Spleen (tissue), 11 donors: ENCODE data around the gene PDLIM5. TPM values are rescaled to one million over a fixed set of nuclear protein-coding genes. Genes with fewer than 3 reads are reported as not detected.

Experiments
- DNase-seq: peaks from one replicate; pipeline ENCODE4 v3.0.0-alpha.2; 2020
- H3K27ac ChIP-seq, 8 donors: fragments of 200-600 bp; sonication (generic) in 7 of 8; 1 replicate in 4 of 8; 2 replicates in 4 of 8; pipeline versions ENCODE4 v1.5.0 to v1.8.0; 2016 to 2021; ENCODE audit warnings: inconsistent platforms in 4 of 8, mild to moderate bottlenecking in 4 of 8, moderate library complexity in 1 of 8
- H3K27me3 ChIP-seq, 7 donors: fragments of 200-600 bp; sonication (generic) in 6 of 7; replicated peaks in 1 of 7; 1 replicate in 4 of 7; 2 replicates in 3 of 7; pipeline versions ENCODE4 v1.5.0 to v1.8.0; 2016 to 2021; ENCODE audit warnings: inconsistent platforms in 3 of 7, mild to moderate bottlenecking in 1 of 7
- H3K36me3 ChIP-seq, 6 donors: fragments of 200-600 bp; sonication (generic) in 5 of 6; 1 replicate in 4 of 6; 2 replicates in 2 of 6; pipeline versions ENCODE4 v1.5.0 to v1.8.0; 2016 to 2021; ENCODE audit warnings: inconsistent platforms in 2 of 6
- H3K4me1 ChIP-seq, 6 donors: fragments of 200-600 bp; sonication (generic) in 5 of 6; 1 replicate in 3 of 6; 2 replicates in 3 of 6; pipeline versions ENCODE4 v1.5.0 to v1.8.0; 2016 to 2021; ENCODE audit warnings: inconsistent platforms in 3 of 6
- H3K4me3 ChIP-seq, 8 donors: fragments of 200-600 bp; sonication (generic) in 7 of 8; 1 replicate in 4 of 8; 2 replicates in 4 of 8; pipeline versions ENCODE4 v1.5.0 to v1.8.0; 2016 to 2021; ENCODE audit warnings: inconsistent platforms in 4 of 8, mild to moderate bottlenecking in 4 of 8, moderate library complexity in 2 of 8
- H3K9me3 ChIP-seq, 8 donors: fragments of 200-600 bp; sonication (generic) in 7 of 8; 1 replicate in 4 of 8; 2 replicates in 4 of 8; pipeline versions ENCODE4 v1.5.0 to v1.8.0; 2016 to 2021; ENCODE audit warnings: inconsistent platforms in 4 of 8
- POLR2A ChIP-seq, 3 donors: fragments of 450-650 bp; IDR thresholded peaks; one replicate each; pipeline ENCODE4 v1.5.1; 2017; ENCODE audit warnings: antibody characterized with exemption in 3 of 3, mild to moderate bottlenecking in 1 of 3
- POLR2AphosphoS5 ChIP-seq, 3 donors: sonication (generic); formaldehyde crosslinking; IDR thresholded peaks; one replicate each; pipeline ENCODE4 v1.5.1; 2017; ENCODE audit warnings: antibody characterized with exemption in 3 of 3
- WGBS, 5 donors: extraction: QIAGEN DNeasy Blood & Tissue Kit in 3 of 5; methylation state at CpG; one replicate each; pipeline versions ENCODE4 v1.1.5 to v1.1.7; 2013 to 2018; 5-methylcytosine and 5-hydroxymethylcytosine counted together
- intact Hi-C: fragments of 100-400 bp; cut with DNase I; formaldehyde crosslinking; loops from one replicate; pipeline ENCODE4 v1.15.0; 2023; ENCODE audit warnings: low total_unique reads
- polyA plus RNA-seq, 3 donors: library from polyadenylated mRNA; stranded (reverse); fragments of 200-250 nt; gene quantifications; one replicate each; pipeline ENCODE4 v1.2.1, GENCODE V29; 2013
- total RNA-seq, 7 donors: library from RNA; depleted of rRNA in 3 of 7; stranded (reverse); fragments of >200 nt in 3 of 7; fragmentation: NEBNext Ultra II Directional in 4 of 7; extraction: Animal tissue kit (Norgen Biotek cat#: 25700) in 4 of 7; gene quantifications; one replicate each; pipeline versions ENCODE4 v1.1.0 to v1.2.1, GENCODE V29; 2016 to 2021
- TF ChIP-seq, protein P1 (sequence below), 11 experiments: fragments of 200-600 bp in 7 of 11; fragments of 450-650 bp in 4 of 11; sonication (generic) in 4 of 11; IDR thresholded peaks in 8 of 11; conservative IDR thresholded peaks in 3 of 11; 1 replicate in 7 of 11; 2 replicates in 4 of 11; pipeline versions ENCODE4 v1.4.0 to v1.8.0; 2016 to 2021; ENCODE audit warnings: antibody characterized with exemption in 11 of 11, inconsistent platforms in 4 of 11, mild to moderate bottlenecking in 1 of 11
- donor health status: healthy with polysubstance abuse.
- donor health status: DM: no; HTN: no; CAD: no; lungs with moderate emphysema.
- donor health status: DM: no; HTN: no; CAD: no.
- donor health status: Bipolar disorder and iron deficiency.
- donor health status: healthy.
- donor health status: DM: no; HTN: no; CAD: no.
- donor health status: DM: yes; HTN: yes; CAD: no.

The PDLIM5 gene
- total and polyA plus RNA-seq, 10 donors: 9.4 to 182 (median 74.9) TPM

DNA sequence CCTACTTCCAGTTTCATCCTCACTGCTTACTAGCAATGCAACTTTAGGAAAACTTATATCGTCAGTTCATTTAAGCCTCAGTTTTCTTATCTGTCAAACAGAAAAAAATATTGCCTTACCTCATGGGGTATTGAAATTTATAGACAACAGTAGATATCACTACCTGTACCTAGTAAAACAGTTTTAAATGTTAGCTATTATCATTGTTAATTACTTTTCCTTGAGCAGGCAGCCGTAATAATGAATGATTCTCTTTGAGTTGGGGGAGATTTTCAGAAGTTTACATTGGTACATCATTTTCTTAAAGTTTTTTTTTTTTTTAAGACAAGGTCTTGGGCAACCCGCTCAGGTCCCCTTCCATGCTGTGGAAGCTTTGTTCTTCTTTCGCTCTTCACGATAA lies 234.3 kb downstream of the PDLIM5 start:
- DNase-seq: no peak
- WGBS, 5 donors: 87 to 99% (median 96%) methylated on average over 5 of the region's 5 CpGs
- TF ChIP-seq POLR2A (IDR thresholded peaks at IDR 0.05): no peak
- TF ChIP-seq, protein P1, sequence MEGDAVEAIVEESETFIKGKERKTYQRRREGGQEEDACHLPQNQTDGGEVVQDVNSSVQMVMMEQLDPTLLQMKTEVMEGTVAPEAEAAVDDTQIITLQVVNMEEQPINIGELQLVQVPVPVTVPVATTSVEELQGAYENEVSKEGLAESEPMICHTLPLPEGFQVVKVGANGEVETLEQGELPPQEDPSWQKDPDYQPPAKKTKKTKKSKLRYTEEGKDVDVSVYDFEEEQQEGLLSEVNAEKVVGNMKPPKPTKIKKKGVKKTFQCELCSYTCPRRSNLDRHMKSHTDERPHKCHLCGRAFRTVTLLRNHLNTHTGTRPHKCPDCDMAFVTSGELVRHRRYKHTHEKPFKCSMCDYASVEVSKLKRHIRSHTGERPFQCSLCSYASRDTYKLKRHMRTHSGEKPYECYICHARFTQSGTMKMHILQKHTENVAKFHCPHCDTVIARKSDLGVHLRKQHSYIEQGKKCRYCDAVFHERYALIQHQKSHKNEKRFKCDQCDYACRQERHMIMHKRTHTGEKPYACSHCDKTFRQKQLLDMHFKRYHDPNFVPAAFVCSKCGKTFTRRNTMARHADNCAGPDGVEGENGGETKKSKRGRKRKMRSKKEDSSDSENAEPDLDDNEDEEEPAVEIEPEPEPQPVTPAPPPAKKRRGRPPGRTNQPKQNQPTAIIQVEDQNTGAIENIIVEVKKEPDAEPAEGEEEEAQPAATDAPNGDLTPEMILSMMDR (IDR thresholded peaks at IDR 0.05 in 8 of 11, conservative IDR thresholded peaks at IDR 0.05 in 3 of 11): no peak
- TF ChIP-seq POLR2AphosphoS5 (IDR thresholded peaks at IDR 0.05): no peak
- intact Hi-C loops: no loop called here
- no peak overlapping the region for H3K4me3 ChIP-seq
- no peaks in the 10 kb centered on the region for H3K36me3 ChIP-seq
- no peaks in the 10 kb centered on the region for H3K4me1 ChIP-seq
- H3K27ac ChIP-seq: no peak overlapping the region
- no peaks in the 10 kb centered on the region for H3K9me3 ChIP-seq
- H3K27me3 ChIP-seq: no peaks in the 10 kb centered on the region

DNA sequence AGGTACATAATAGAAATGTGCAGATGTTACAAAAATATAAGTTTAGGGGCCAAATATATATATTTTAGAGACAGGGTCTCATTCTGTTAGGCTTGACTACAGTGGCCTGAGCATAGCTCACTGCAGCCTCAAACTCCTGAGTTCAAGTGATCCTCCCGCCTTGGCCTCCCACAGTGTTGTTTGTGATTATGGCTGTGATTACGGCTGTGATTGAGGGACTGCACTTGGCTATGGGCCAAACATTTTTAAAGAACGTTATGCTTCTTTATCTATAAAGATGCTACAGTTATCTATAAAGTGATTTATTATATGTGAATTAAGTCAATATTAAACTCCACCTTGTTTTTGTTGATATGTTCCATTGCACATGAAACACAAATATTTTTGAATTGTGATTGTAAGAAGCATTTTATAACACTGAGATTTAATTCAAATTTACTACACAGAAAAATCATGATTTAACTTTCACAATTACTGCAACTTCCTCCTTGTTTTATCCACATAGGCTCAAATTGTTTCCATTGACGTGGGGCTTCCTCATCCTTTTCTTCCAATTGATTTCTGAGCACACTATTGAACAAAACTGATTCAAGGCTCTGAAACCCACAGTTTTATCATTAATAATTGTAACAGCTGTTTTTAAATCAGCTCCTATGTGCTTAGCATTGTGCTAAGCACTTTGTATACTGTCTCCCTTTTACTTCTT lies 237.6 kb downstream of the PDLIM5 start:
- Histone ChIP-seq H3K9me3 (no peaks in the 10 kb centered on the region), H3K4me3 (no peak overlapping the region), H3K27me3 (no peaks in the 10 kb centered on the region), H3K36me3 (no peaks in the 10 kb centered on the region), H3K4me1 (no peaks in the 10 kb centered on the region), H3K27ac (no peak overlapping the region)
- TF ChIP-seq POLR2AphosphoS5 (IDR thresholded peaks at IDR 0.05) (no peak), POLR2A (IDR thresholded peaks at IDR 0.05) (no peak)
- TF ChIP-seq, protein P1 (IDR thresholded peaks at IDR 0.05 in 8 of 11, conservative IDR thresholded peaks at IDR 0.05 in 3 of 11): no peak
- intact Hi-C loops: no loop called here
- WGBS, 5 donors: 57 to 72% (median 65%) methylated on average over 4 of the region's 4 CpGs
- no peak for DNase-seq

DNA sequence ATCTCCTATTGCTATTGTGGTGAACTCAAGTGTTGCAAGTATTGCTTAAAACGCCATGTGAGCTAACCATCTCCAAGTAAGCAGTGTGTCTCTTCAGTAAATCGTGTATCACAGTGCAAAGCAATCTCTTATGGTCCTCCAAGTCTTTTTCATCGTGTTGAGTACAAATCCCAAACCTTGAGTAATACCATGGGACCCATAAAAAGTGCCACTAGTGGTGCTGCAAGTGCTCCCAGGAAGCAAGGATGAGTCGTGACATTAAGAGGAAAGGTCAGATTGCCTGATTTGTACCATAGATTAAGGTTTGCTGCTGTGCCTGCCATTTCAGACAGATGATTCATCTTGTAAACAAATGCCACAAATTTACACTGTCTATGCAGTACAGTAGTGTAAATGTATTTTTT lies 239.1 kb downstream of the PDLIM5 start:
- Histone ChIP-seq H3K36me3 (no peaks in the 10 kb centered on the region), H3K9me3 (no peaks in the 10 kb centered on the region), H3K27me3 (no peaks in the 10 kb centered on the region), H3K4me3 (no peak overlapping the region), H3K4me1 (no peaks in the 10 kb centered on the region), H3K27ac (no peak overlapping the region)
- no peak for DNase-seq
- intact Hi-C loops: no loop called here
- 61 to 79% (median 70%) methylated on average over 4 of the region's 4 CpGs for WGBS, 5 donors
- TF ChIP-seq, protein P1 (IDR thresholded peaks at IDR 0.05 in 8 of 11, conservative IDR thresholded peaks at IDR 0.05 in 3 of 11): no peak
- TF ChIP-seq POLR2A (IDR thresholded peaks at IDR 0.05) (no peak), POLR2AphosphoS5 (IDR thresholded peaks at IDR 0.05) (no peak)

DNA sequence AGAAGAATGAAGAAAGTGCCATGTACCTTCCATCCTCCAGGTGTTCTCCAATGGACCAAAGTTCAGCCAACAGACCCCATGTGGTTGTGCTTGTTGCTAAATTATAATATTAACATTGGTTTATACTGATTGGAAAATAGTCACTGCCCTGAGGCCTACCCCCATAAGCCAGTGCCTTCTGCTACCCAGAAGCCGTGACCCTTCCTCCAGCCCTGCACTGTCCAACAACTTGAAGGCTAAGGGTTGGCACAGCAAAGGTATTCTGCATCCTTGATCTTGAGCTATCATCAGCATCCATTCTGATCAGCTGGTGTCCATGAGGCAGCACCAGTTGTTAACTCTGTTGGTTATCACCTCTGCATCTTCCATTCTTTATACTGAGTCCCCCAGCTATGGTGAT lies 239.8 kb downstream of the PDLIM5 start:
- intact Hi-C loops: no loop called here
- no peak for DNase-seq
- Histone ChIP-seq H3K27ac (no peak overlapping the region), H3K4me1 (no peaks in the 10 kb centered on the region), H3K9me3 (no peaks in the 10 kb centered on the region), H3K36me3 (no peaks in the 10 kb centered on the region), H3K4me3 (no peak overlapping the region), H3K27me3 (no peaks in the 10 kb centered on the region)
- 91 to 100% (median 97%) methylated on average over 1 of the region's 1 CpG for WGBS, 5 donors
- TF ChIP-seq POLR2AphosphoS5 (IDR thresholded peaks at IDR 0.05) (no peak), POLR2A (IDR thresholded peaks at IDR 0.05) (no peak)
- TF ChIP-seq, protein P1 (IDR thresholded peaks at IDR 0.05 in 8 of 11, conservative IDR thresholded peaks at IDR 0.05 in 3 of 11): no peak
